GM12878 (cell line): ENCODE data around the gene OPCML. TPM values are rescaled to one million over a fixed set of nuclear protein-coding genes. Genes with fewer than 3 reads are reported as not detected.

Experiments used
- ATAC-seq: fragments of 200-7000 bp; cut with Tn5 transposase; 3 replicates; pipeline ENCODE4 v1.9.1; 2020; ENCODE audit warnings: mild to moderate bottlenecking, moderate library complexity
- BruUV-seq: library from RNA; stranded (reverse); fragments of 400-500 nt; replicated peaks from 2 replicates; lab custom pipeline; 2021; lab: Mats Ljungman, UMichigan
- CTCF ChIA-PET: fragments of 300-600 bp; sonication (Branson Sonifier 250); formaldehyde crosslinking; extraction: SDS; loops from one replicate; lab custom pipeline; 2021; ENCODE audit warnings: inconsistent platforms; lab: Yijun Ruan, JAX
- POLR2A ChIA-PET: fragments of 350-600 bp; formaldehyde crosslinking; extraction: SDS; loops from one replicate; lab custom pipeline; 2021; ENCODE audit warnings: inconsistent platforms; lab: Charles Lee
- RAD21 ChIA-PET: fragments of 300-600 bp; sonication (Branson Sonifier 250); formaldehyde crosslinking; loops from one replicate; lab custom pipeline; 2023; ENCODE audit warnings: antibody characterized with exemption; ENCODE audit not compliant: unreplicated experiment; lab: Charles Lee
- SMC1A ChIA-PET: fragments of 300-600 bp; sonication (Branson Sonifier 250); formaldehyde crosslinking; loops from one replicate; lab custom pipeline; 2023; ENCODE audit not compliant: unreplicated experiment, uncharacterized antibody; lab: Charles Lee
- DNase-seq: peaks from one replicate; pipeline ENCODE4 v3.0.0-alpha.2; 2011; ENCODE audit warnings: low read depth, low spot score
- FAIRE-seq: peaks from 3 replicates; lab custom pipeline; 2011; peaks lifted over from hg19 to GRCh38; lab: Jason Lieb, UNC
- H2AFZ ChIP-seq: 2 replicates; pipeline ENCODE4 v1.6.0; 2011; ENCODE audit warnings: low read depth, low read length, control low read depth; ENCODE audit not compliant: control insufficient read depth
- H3K27ac ChIP-seq: 2 replicates; pipeline ENCODE4 v1.5.1; 2011; ENCODE audit warnings: control low read depth; ENCODE audit not compliant: control insufficient read depth, insufficient read depth
- H3K27me3 ChIP-seq, 2 experiments: replicated peaks in 1 of 2; 2 replicates each; pipeline versions ENCODE4 v1.6.0 to v1.6.1; 2011; ENCODE audit warnings: low read length in 1 of 2; ENCODE audit not compliant: control insufficient read depth in 2 of 2, insufficient read depth in 2 of 2
- H3K36me3 ChIP-seq, 2 experiments: 2 replicates each; pipeline ENCODE4 v1.5.1; 2011; ENCODE audit warnings: low read length in 1 of 2; ENCODE audit not compliant: control insufficient read depth in 2 of 2, insufficient read depth in 2 of 2
- H3K4me1 ChIP-seq: 2 replicates; pipeline ENCODE4 v1.6.1; 2011; ENCODE audit warnings: mild to moderate bottlenecking, low read length, moderate library complexity, mixed read lengths; ENCODE audit not compliant: control insufficient read depth, insufficient read depth
- H3K4me2 ChIP-seq: 2 replicates; pipeline ENCODE4 v1.6.0; 2011; ENCODE audit warnings: control low read depth; ENCODE audit not compliant: control insufficient read depth, insufficient read depth
- H3K4me3 ChIP-seq: fragments of 200-600 bp; sonication (generic); 2 replicates; pipeline ENCODE4 v1.5.1; 2016
- H3K79me2 ChIP-seq: 2 replicates; pipeline ENCODE4 v1.6.0; 2011; ENCODE audit warnings: low read length; ENCODE audit not compliant: control insufficient read depth, insufficient read depth
- H3K9ac ChIP-seq: 2 replicates; pipeline ENCODE4 v1.8.0; 2011; ENCODE audit warnings: low read length, control low read depth, mixed read lengths; ENCODE audit not compliant: control insufficient read depth, insufficient read depth
- H3K9me3 ChIP-seq: replicated peaks from 3 replicates; pipeline ENCODE4 v1.5.1; 2011; ENCODE audit warnings: mild to moderate bottlenecking, low read length; ENCODE audit not compliant: control insufficient read depth, insufficient read depth
- H4K20me1 ChIP-seq: 2 replicates; pipeline ENCODE4 v1.6.0; 2011; ENCODE audit not compliant: control insufficient read depth, insufficient read depth
- ATF3 ChIP-seq: IDR thresholded peaks from 2 replicates; pipeline ENCODE4 v1.6.1; 2011; ENCODE audit warnings: low read depth, mild to moderate bottlenecking, low read length, moderate library complexity, borderline replicate concordance; ENCODE audit errors: extremely low read depth
- CHD4 ChIP-seq: fragments of 200-600 bp; sonication (generic); IDR thresholded peaks from 2 replicates; pipeline ENCODE4 v1.6.1; 2016; ENCODE audit warnings: mild to moderate bottlenecking
- IRF5 ChIP-seq: fragments of 450-650 bp; IDR thresholded peaks from 2 replicates; pipeline ENCODE4 v1.6.1; 2017; ENCODE audit warnings: borderline replicate concordance
- NFYB ChIP-seq: IDR thresholded peaks from 2 replicates; pipeline ENCODE4 v1.6.1; 2011; ENCODE audit warnings: low read depth, mild to moderate bottlenecking, low read length, improper control_type of control experiment, moderate library complexity; ENCODE audit not compliant: insufficient read depth
- NRF1 ChIP-seq: conservative IDR thresholded peaks from 2 replicates; pipeline ENCODE4 v1.6.1; 2011; ENCODE audit warnings: mild to moderate bottlenecking, low read depth, low read length, improper control_type of control experiment
- RCOR1 ChIP-seq: conservative IDR thresholded peaks from 2 replicates; pipeline ENCODE4 v1.6.1; 2012; ENCODE audit warnings: low read depth, low read length, improper control_type of control experiment
- REST ChIP-seq: IDR thresholded peaks from 2 replicates; pipeline ENCODE4 v1.6.1; 2012; ENCODE audit warnings: mild to moderate bottlenecking, low read depth, low read length
- SPI1 ChIP-seq: IDR thresholded peaks from 2 replicates; pipeline ENCODE4 v1.6.1; 2011; ENCODE audit warnings: low read depth, mild to moderate bottlenecking, low read length, moderate library complexity, borderline replicate concordance; ENCODE audit not compliant: insufficient read depth
- SREBF1 ChIP-seq: IDR thresholded peaks from 2 replicates; pipeline ENCODE4 v1.6.1; 2012; ENCODE audit warnings: mild to moderate bottlenecking, low read length
- STAT3 ChIP-seq: IDR thresholded peaks from 2 replicates; pipeline ENCODE4 v1.6.1; 2011; ENCODE audit warnings: low read depth, low read length, improper control_type of control experiment
- SUZ12 ChIP-seq: fragments of 200-600 bp; sonication (generic); IDR thresholded peaks from one replicate; pipeline ENCODE4 v1.6.1; 2018; ENCODE audit warnings: antibody characterized with exemption, mild to moderate bottlenecking; ENCODE audit not compliant: unreplicated experiment
- ZNF217 ChIP-seq: fragments of 450-650 bp; IDR thresholded peaks from 2 replicates; pipeline ENCODE4 v1.6.1; 2017; ENCODE audit warnings: antibody characterized with exemption, mild to moderate bottlenecking
- WGBS: methylation state at CpG from one replicate; pipeline ENCODE4 v1.1.6; 2016; ENCODE audit warnings: low lambda C conversion rate; ENCODE audit not compliant: insufficient replicate concordance, insufficient coverage; ENCODE audit errors: missing lambda C conversion rate; 5-methylcytosine and 5-hydroxymethylcytosine counted together
- in situ Hi-C: fragments of 300-500 bp; cut with MboI; formaldehyde crosslinking; loops from 9 replicates; pipeline ENCODE4 v1.14.3; 2018; ENCODE audit warnings: mixed read lengths
- intact Hi-C: fragments of 100-400 bp; cut with micrococcal nuclease; formaldehyde crosslinking; loops from one replicate; pipeline ENCODE4 v1.14.2; 2022; ENCODE audit not compliant: unreplicated experiment
- polyA plus RNA-seq, 11 experiments: library from polyadenylated mRNA; depleted of rRNA in 4 of 11; unstranded in 6 of 11; stranded (reverse) in 5 of 11; fragments of >200 nt; fragmentation: Nextera tagmentation in 4 of 11; fragmentation: Illumina TruSeq in 1 of 11; extraction: Ambion mirVana in 4 of 11; extraction: Trizol in 1 of 11; gene quantifications; 1 replicate in 1 of 11; 2 replicates in 10 of 11; pipeline versions ENCODE4 v1.2.1 to v1.2.3, GENCODE V29; 2011 to 2016; ENCODE audit warnings: inconsistent platforms in 2 of 11, missing spikeins in 2 of 11, low read depth in 1 of 11
- total RNA-seq, 4 experiments: library from RNA; depleted of rRNA in 3 of 4; stranded (reverse); fragments of >200 nt in 3 of 4; fragmentation: Illumina TruSeq in 1 of 4; extraction: Trizol in 1 of 4; gene quantifications; 2 replicates each; pipeline versions ENCODE4 v1.2.1 to v1.2.3, GENCODE V29; 2013 to 2021

Gene OPCML
- total and polyA plus RNA-seq, 10 of the 15 experiments (the other 5 are each of a cell fraction or from before 2014, with no cell fraction given): 0.84 TPM; not detected in 9

GRCh38 chr11:132850266-132850665 lies 682.0 kb downstream of the OPCML start:
- ChIA-PET CTCF (no interaction called here), RAD21 (no interaction called here), POLR2A (no interaction called here), SMC1A (no interaction called here)
- WGBS: 14% methylated on average over 3 of the region's 3 CpGs
- Histone ChIP-seq H3K9ac (no peak overlapping the region), H3K36me3 (no peaks in the 10 kb centered on the region), H3K4me3 (no peak overlapping the region), H4K20me1 (no peaks in the 10 kb centered on the region), H3K9me3 (no peaks in the 10 kb centered on the region), H2AFZ (no peak overlapping the region), H3K27me3 (no peaks in the 10 kb centered on the region), H3K4me2 (no peak overlapping the region), H3K79me2 (no peaks in the 10 kb centered on the region), H3K27ac (no peak overlapping the region), H3K4me1 (no peaks in the 10 kb centered on the region)
- BruUV-seq: no TSS peak
- ATAC-seq (no peak), FAIRE-seq (no peak), DNase-seq (no peak)
- in situ Hi-C loops (no loop called here), intact Hi-C loops (no loop called here)
- TF ChIP-seq SUZ12 (no peak), SREBF1 (no peak), NRF1 (no peak), ZNF217 (no peak), IRF5 (no peak), ATF3 (no peak), NFYB (no peak), SPI1 (no peak), RCOR1 (no peak), REST (no peak), CHD4 (no peak), STAT3 (no peak)
